SK-N-SH (cell line): Measurements from ENCODE around the gene KCNJ18. TPM values are rescaled to one million over a fixed set of nuclear protein-coding genes. Genes with fewer than 3 reads are reported as not detected.
"Not testable (repeated sequence)": the region's sequence is repeated elsewhere in the genome, so short reads cannot be mapped to it uniquely, and the experiment has no call there.

Experiments
- CTCF ChIA-PET: fragments of 300-600, 350-600 bp; formaldehyde crosslinking; extraction: SDS; loops from one replicate; lab custom pipeline; 2021; lab: Yijun Ruan, JAX
- POLR2A ChIA-PET: fragments of 350-600 bp; sonication (Branson Sonifier 250); formaldehyde crosslinking; extraction: SDS; loops from one replicate; lab custom pipeline; 2020; ENCODE audit warnings: antibody characterized with exemption, inconsistent platforms; lab: Yijun Ruan, JAX
- DNase-seq: peaks from one replicate; pipeline ENCODE4 v3.0.0; 2012
- H2AFZ ChIP-seq: fragments of 200-600 bp; sonication (generic); 2 replicates; pipeline ENCODE4 v1.8.1; 2016; ENCODE audit warnings: antibody characterized with exemption, mild to moderate bottlenecking, low read depth
- H3F3A ChIP-seq: fragments of 200-600 bp; sonication (generic); replicated peaks from 2 replicates; pipeline ENCODE3; 2016; ENCODE audit warnings: antibody characterized with exemption, mild to moderate bottlenecking; ENCODE audit not compliant: insufficient read depth
- H3K27ac ChIP-seq, 2 experiments: fragments of 200-500 bp in 1 of 2; fragments of 200-600 bp in 1 of 2; sonication (Bioruptor generic) in 1 of 2; sonication (generic), shearing (Covaris generic) in 1 of 2; 2 replicates each; pipeline versions ENCODE4 v1.5.1 to v1.6.1; 2014 to 2016; ENCODE audit warnings: low read depth in 2 of 2, inconsistent platforms in 1 of 2, low read length in 1 of 2, mild to moderate bottlenecking in 1 of 2, mixed read lengths in 1 of 2
- H3K27me3 ChIP-seq: fragments of 200-600 bp; sonication (generic), shearing (Covaris generic); 2 replicates; pipeline ENCODE4 v1.6.1; 2016; ENCODE audit warnings: mixed run types; ENCODE audit not compliant: insufficient read depth
- H3K36me3 ChIP-seq, 2 experiments: fragments of 200-500 bp in 1 of 2; fragments of 200-600 bp in 1 of 2; sonication (Bioruptor generic) in 1 of 2; sonication (generic) in 1 of 2; replicated peaks in 1 of 2; 2 replicates each; pipeline versions ENCODE3 to v1.5.1; 2014 to 2016; ENCODE audit warnings: low read length in 1 of 2, mild to moderate bottlenecking in 1 of 2; ENCODE audit not compliant: insufficient read depth in 2 of 2, control insufficient read depth in 1 of 2
- H3K4me1 ChIP-seq, 2 experiments: fragments of 200-500 bp in 1 of 2; fragments of 200-600 bp in 1 of 2; sonication (Bioruptor generic) in 1 of 2; sonication (generic), shearing (Covaris generic) in 1 of 2; 2 replicates each; pipeline versions ENCODE4 v1.5.1 to v1.6.1; 2014 to 2016; ENCODE audit warnings: low read depth in 1 of 2, low read length in 1 of 2, mixed run types in 1 of 2; ENCODE audit not compliant: insufficient read depth in 2 of 2, control insufficient read depth in 1 of 2
- H3K4me2 ChIP-seq: fragments of 200-600 bp; sonication (generic), shearing (Covaris generic); 2 replicates; pipeline ENCODE4 v1.6.1; 2017; ENCODE audit warnings: mixed run types
- H3K4me3 ChIP-seq, 2 experiments: fragments of 200-500 bp in 1 of 2; fragments of 200-600 bp in 1 of 2; sonication (Bioruptor generic) in 1 of 2; sonication (generic), shearing (Covaris generic) in 1 of 2; 2 replicates each; pipeline versions ENCODE4 v1.5.1 to v1.8.1; 2014 to 2016; ENCODE audit warnings: low read depth in 2 of 2, inconsistent platforms in 1 of 2, low read length in 1 of 2, mild to moderate bottlenecking in 1 of 2, mixed read lengths in 1 of 2, moderate library complexity in 1 of 2
- H3K79me2 ChIP-seq: fragments of 200-600 bp; sonication (generic); 2 replicates; pipeline ENCODE4 v1.8.1; 2017; ENCODE audit warnings: mild to moderate bottlenecking; ENCODE audit not compliant: insufficient read depth
- H3K9ac ChIP-seq: fragments of 200-600 bp; sonication (generic); 2 replicates; pipeline ENCODE4 v1.6.1; 2017; ENCODE audit warnings: mixed run types
- H3K9me2 ChIP-seq: fragments of 200-600 bp; sonication (generic); 2 replicates; pipeline ENCODE4 v1.6.1; 2017; ENCODE audit warnings: mixed run types
- H3K9me3 ChIP-seq: fragments of 200-600 bp; sonication (generic); 2 replicates; pipeline ENCODE4 v1.6.1; 2017; ENCODE audit warnings: mixed run types, mild to moderate bottlenecking, moderate library complexity
- H4K20me1 ChIP-seq: fragments of 200-600 bp; sonication (generic); 2 replicates; pipeline ENCODE4 v1.6.1; 2017; ENCODE audit warnings: mild to moderate bottlenecking, mixed run types; ENCODE audit not compliant: insufficient read depth
- CTCF ChIP-seq: fragments of 200-600 bp; sonication (generic); IDR thresholded peaks from 2 replicates; pipeline ENCODE4 v1.6.1; 2017; ENCODE audit warnings: antibody characterized with exemption, mild to moderate bottlenecking, moderate library complexity
- WGBS: methylation state at CpG from one replicate; pipeline ENCODE4 v1.1.6; 2017; ENCODE audit warnings: low lambda C conversion rate; 5-methylcytosine and 5-hydroxymethylcytosine counted together
- polyA plus RNA-seq, 3 experiments: library from polyadenylated mRNA; depleted of rRNA; stranded (reverse); fragments of >200 nt; gene quantifications; 2 replicates each; pipeline ENCODE4 v1.2.3, GENCODE V29; 2012

Gene KCNJ18
- polyA plus RNA-seq, 1 of the 3 experiments (the other 2 are of a cell fraction), result not detected

DNA sequence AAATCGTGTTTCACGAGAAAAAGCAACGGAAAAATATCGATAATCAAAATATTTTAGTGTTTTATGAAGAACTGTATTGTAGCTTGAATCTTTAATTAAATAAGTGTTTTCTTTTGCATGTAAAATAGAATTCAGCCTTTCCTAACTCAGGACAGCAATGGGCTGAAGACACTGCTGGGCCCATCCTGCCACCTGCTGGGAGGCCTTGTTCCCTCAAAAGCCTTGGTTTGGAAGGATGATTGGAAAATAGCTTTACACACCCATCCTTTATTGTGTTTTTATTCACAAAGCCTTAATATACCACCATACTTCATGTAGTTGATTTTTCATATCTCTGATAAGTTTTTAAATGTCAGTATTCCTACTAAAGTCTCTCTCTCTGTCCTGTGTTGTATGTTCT, 43.5 kb downstream of the KCNJ18 start:
- H3K9me2 ChIP-seq, POLR2A ChIA-PET, H3K27ac ChIP-seq, DNase-seq, H3K36me3 ChIP-seq, H3K4me1 ChIP-seq, H2AFZ ChIP-seq, H3K9me3 ChIP-seq, CTCF ChIA-PET: not testable (repeated sequence)
- peak; percentile 53 for TF ChIP-seq CTCF
- TF ChIP-seq, all 33 proteins: peak for 1; not testable (repeated sequence) for 32
- H3K27me3 ChIP-seq, result peaks cover 17% of the 10 kb centered on the region; the same call in 1 of the 2 replicates
- H3K79me2 ChIP-seq, H3K9ac ChIP-seq, H3K4me2 ChIP-seq, H3K4me3 ChIP-seq, H4K20me1 ChIP-seq, H3F3A ChIP-seq: not testable (repeated sequence)
- 13% methylated on average over 4 of the region's 4 CpGs for WGBS

DNA sequence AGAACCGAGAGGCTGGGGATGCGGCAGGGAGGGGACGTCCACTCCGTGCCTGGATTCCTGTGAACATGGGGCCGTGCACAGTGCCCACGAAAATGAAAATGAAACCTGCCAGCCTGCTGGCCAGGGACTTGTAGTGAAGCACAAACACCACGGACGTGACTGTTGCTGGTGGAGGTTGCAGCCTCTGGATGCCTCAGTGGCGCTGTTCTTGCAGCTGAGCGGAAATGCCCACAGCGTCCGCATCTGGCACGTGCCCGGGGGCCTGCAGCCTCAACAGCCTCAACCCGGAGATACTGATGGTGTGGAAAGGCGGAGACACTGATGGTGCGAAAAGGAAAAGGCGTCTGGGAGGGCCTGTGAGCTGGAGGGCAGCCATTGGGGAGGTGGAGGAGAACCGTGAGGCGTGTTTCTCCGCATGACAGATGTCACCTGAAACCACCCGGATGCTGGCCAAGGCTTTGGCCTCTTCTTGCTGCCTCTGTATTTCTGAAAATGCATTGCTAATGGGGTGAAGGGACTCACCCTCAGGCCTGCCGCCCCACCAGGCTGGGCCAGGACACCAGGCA, 44.8 kb downstream of the KCNJ18 start:
- H3K27ac ChIP-seq, POLR2A ChIA-PET, H3F3A ChIP-seq, CTCF ChIA-PET, H3K9me2 ChIP-seq, H3K36me3 ChIP-seq, H3K4me3 ChIP-seq, H3K9ac ChIP-seq, H3K9me3 ChIP-seq, DNase-seq, H2AFZ ChIP-seq, H3K4me1 ChIP-seq, H3K79me2 ChIP-seq, H4K20me1 ChIP-seq: not testable (repeated sequence)
- peak overlapping the region; percentile 44; the same call in 1 of the 2 replicates for H3K4me2 ChIP-seq
- 13% methylated on average over 15 of the region's 23 CpGs for WGBS
- H3K27me3 ChIP-seq, result peaks cover 12% of the 10 kb centered on the region; the same call in 1 of the 2 replicates

DNA sequence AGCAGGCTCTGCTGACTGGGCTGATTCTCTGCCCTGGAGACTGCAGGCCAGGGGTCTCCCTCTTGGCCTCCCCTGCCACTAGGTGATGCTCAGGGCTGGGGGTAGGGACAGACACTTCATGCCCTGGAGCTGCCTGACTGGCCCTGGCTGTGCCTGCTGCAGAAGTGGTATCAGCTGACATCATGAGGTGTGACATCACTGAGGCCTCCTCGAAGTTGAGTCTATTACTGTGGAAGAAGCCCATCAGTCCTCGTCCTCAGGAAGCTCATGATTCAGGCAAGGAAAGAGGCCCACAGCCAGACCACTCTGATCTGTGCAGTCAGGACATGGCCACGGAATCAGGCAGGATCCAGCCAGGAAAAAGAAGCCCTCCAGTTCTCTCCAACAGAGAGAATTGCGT, 45.9 kb downstream of the KCNJ18 start:
- H3K79me2 ChIP-seq, POLR2A ChIA-PET, CTCF ChIA-PET, H3K9me2 ChIP-seq, H3K9me3 ChIP-seq, H4K20me1 ChIP-seq, H3K27ac ChIP-seq, H3K4me3 ChIP-seq, H3K9ac ChIP-seq, H3K4me1 ChIP-seq, H3F3A ChIP-seq, DNase-seq, H2AFZ ChIP-seq, H3K36me3 ChIP-seq, H3K4me2 ChIP-seq: not testable (repeated sequence)
- no CpG with 5 or more reads among the region's 4 CpGs for WGBS
- H3K27me3 ChIP-seq, result peaks cover 12% of the 10 kb centered on the region; the same call in 1 of the 2 replicates

GRCh38 chr17:21738877-21739474, 46.7 kb downstream of the KCNJ18 start:
- POLR2A ChIA-PET, H3K36me3 ChIP-seq, H4K20me1 ChIP-seq, H3K9me3 ChIP-seq, DNase-seq, H3K27ac ChIP-seq, H3K4me3 ChIP-seq, H3K4me1 ChIP-seq, H3K4me2 ChIP-seq, H3K27me3 ChIP-seq, H3K9ac ChIP-seq, H3K79me2 ChIP-seq, H2AFZ ChIP-seq, H3K9me2 ChIP-seq, CTCF ChIA-PET, H3F3A ChIP-seq: not testable (repeated sequence)
- WGBS, result 12% methylated on average over 3 of the region's 8 CpGs

DNA sequence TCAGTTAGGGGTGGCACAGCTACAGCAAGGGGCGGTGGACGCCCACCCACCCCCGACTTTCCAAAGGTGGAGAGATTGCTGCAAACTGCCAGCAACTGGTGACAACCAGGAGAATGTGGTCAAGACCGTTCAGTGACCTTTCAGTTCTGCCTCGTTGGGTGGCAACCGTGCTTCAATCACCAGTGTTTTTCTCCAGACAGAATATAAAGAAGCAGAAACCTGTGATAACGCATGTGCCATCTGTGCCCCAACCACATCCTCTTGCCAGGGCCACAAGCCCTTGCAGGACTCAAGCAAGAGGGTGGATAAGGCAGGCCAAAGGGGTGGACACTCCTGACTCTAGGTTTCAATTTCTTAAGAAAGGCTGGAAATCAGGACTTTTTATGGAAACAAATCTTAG, 47.2 kb downstream of the KCNJ18 start:
- POLR2A ChIA-PET, DNase-seq, H3K4me1 ChIP-seq, H3K9ac ChIP-seq, H3K27me3 ChIP-seq, H3K9me3 ChIP-seq, H3K4me3 ChIP-seq, H2AFZ ChIP-seq, H3K4me2 ChIP-seq, CTCF ChIA-PET, H3F3A ChIP-seq, H3K9me2 ChIP-seq, H3K27ac ChIP-seq, H3K36me3 ChIP-seq, H4K20me1 ChIP-seq, H3K79me2 ChIP-seq: not testable (repeated sequence)
- WGBS, result 13% methylated on average over 6 of the region's 7 CpGs

DNA sequence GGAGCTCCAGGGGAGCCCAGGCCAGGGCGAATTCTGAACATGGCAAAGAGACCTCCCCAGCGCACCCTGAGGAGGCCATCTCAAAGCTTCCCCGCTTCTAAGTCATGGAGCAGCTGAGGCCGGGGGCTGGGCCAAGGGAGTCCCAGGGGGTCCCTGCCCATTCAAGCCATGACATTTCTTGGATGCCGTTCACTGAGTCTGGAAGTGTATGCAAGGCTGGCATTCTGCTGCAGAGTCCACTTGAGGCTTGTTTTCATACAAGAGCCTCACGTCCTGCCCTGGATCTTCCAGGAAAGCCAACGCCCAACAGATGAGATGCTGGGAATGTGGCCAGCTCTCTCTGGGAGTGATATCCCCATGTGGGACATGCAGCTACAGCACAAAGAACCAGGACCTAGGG, 48.5 kb downstream of the KCNJ18 start:
- H3K4me3 ChIP-seq, H3K27ac ChIP-seq, H3K36me3 ChIP-seq, H3K9ac ChIP-seq, H3K4me2 ChIP-seq, H3K4me1 ChIP-seq, H3K9me2 ChIP-seq, H4K20me1 ChIP-seq, H3K27me3 ChIP-seq, H3K9me3 ChIP-seq, H3F3A ChIP-seq, H2AFZ ChIP-seq, H3K79me2 ChIP-seq, POLR2A ChIA-PET, DNase-seq, CTCF ChIA-PET: not testable (repeated sequence)
- WGBS, result 0% methylated on average over 3 of the region's 7 CpGs
